Measurements from ENCODE around the gene CAP2.
"Not testable (repeated sequence)": the region's sequence is repeated elsewhere in the genome, so short reads cannot be mapped to it uniquely, and the experiment has no call there.

The CAP2 gene

DNA sequence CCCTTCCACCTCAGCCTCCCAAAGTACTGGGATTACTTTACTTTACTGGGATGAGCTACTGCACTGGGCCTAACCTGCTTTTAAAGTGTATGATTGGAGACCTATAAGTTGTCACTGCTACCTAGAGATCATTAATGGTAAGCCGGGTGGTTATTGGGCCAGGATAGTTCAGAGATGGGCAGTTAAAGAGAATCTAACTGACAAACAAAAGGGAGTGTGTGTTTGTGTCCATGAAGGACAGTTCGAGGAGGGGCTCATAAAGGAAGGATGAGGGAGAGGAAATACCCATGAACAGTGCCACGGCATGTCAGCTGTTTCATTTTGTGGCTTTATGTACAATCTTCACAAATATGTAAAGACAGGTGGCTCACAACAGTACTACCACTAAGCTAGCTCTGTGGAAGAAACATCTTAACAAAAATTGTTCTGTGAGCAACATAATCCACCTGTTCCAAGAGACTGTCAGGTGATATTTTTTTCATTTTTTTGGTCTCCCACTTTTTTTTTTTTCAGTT, 137.0 kb downstream of the CAP2 start:
- TF ChIP-seq, protein P1, sequence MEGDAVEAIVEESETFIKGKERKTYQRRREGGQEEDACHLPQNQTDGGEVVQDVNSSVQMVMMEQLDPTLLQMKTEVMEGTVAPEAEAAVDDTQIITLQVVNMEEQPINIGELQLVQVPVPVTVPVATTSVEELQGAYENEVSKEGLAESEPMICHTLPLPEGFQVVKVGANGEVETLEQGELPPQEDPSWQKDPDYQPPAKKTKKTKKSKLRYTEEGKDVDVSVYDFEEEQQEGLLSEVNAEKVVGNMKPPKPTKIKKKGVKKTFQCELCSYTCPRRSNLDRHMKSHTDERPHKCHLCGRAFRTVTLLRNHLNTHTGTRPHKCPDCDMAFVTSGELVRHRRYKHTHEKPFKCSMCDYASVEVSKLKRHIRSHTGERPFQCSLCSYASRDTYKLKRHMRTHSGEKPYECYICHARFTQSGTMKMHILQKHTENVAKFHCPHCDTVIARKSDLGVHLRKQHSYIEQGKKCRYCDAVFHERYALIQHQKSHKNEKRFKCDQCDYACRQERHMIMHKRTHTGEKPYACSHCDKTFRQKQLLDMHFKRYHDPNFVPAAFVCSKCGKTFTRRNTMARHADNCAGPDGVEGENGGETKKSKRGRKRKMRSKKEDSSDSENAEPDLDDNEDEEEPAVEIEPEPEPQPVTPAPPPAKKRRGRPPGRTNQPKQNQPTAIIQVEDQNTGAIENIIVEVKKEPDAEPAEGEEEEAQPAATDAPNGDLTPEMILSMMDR (conservative IDR thresholded peaks at IDR 0.05; ENCODE audit: low read length) = no peak
- DNase-seq (ENCODE audit: low read depth) = no peak

DNA sequence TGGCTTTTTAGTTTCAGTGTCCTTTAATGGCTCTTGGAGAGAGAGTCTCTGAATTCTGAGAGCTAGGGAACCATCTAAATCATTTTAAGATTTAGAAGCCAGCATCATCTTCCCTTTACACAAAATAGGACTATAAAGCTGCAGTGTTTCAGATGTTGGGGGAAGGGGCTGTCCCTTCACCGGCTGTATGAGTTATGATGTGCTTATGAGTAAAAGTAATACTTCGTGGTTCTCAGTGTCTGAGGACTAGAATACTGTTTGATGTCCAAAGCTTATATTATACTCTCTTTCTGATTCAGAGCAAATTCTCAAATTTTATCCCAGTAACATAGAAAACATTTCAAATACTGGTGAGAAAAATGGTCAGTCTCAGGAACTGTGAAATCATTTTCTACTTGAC, 143.2 kb downstream of the CAP2 start:
- DNase-seq (ENCODE audit: low read depth) = no peak
- H3K4me3 ChIP-seq (ENCODE audit: low read length) = no peak overlapping the region
- TF ChIP-seq, protein P1 (conservative IDR thresholded peaks at IDR 0.05; ENCODE audit: low read length) = no peak

More for the DNA sequence above, 137.0 kb downstream of the CAP2 start:
- H3K4me3 ChIP-seq (ENCODE audit: low read length) = no peak overlapping the region

GRCh38 chr6:17542243-17542642, 148.8 kb downstream of the CAP2 start:
- no peak overlapping the region for H3K4me3 ChIP-seq (ENCODE audit: low read length)
- TF ChIP-seq, protein P1 (conservative IDR thresholded peaks at IDR 0.05; ENCODE audit: low read length) = no peak
- DNase-seq (ENCODE audit: low read depth) = no peak

DNA sequence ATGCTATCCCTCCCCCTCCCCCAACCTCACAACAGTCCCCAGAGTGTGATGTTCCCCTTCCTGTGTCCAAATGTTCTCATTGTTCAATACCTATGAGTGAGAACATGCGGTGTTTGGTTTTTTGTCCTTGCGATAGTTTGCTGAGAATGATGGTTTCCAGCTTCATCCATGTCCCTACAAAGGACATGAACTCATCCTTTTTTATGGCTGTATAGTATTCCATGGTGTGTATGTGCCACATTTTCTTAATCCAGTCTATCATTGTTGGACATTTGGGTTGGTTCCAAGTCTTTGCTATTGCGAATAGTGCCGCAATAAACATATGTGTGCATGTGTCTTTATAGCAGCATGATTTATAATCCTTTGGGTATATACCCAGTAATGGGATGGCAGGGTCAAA, 152.3 kb downstream of the CAP2 start:
- not testable (repeated sequence) for DNase-seq (ENCODE audit: low read depth); H3K4me3 ChIP-seq (ENCODE audit: low read length)

DNA sequence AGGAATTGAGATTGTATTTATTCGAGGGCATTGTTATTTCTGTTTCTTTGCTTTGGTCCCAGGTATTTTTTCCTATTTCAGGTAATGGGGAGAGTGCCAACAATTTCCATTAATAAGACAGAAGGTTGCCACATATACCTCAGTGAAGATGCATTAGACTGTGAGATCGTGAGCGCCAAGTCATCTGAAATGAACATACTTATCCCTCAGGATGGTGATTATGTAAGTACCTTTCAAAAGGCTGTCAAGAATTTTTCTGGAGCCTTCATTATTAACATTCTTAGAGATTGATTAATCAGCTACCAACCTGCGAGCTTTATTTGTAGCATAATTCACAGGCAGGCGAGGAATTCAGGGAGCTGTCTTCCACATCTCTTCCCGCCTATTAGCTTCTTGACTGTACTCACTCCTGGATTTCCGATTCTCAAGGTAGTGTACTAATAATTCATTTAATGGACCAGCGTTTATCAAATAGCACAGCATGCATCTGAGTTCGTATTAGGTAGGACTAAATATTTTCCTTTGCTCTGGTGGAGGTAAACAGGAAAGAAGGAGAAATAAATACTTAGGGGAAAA, 158.1 kb downstream of the CAP2 start:
- DNase-seq (ENCODE audit: low read depth) = no peak
- H3K4me3 ChIP-seq (ENCODE audit: low read length) = no peak overlapping the region
- TF ChIP-seq, protein P1 (conservative IDR thresholded peaks at IDR 0.05; ENCODE audit: low read length) = no peak

DNA sequence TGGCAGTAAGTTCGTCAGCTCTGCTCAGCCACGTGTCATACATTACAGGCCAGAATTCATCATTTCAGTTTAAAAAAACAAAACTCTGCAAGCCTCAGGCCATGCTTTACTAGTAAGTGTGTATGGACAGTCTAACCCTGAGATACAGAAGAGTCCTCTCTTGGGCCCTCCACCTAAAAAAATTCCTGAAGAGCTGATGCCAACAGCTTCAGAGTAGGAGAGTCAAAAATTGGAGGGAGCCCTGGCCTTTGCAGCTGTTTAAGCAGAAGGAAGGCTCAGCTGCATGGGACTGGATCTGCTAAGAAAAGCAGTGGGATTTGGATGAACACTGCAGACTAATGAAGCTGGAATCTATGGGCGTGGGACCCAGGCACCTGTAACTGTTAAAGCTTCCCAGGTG, 159.5 kb downstream of the CAP2 start:
- no peak overlapping the region for H3K4me3 ChIP-seq (ENCODE audit: low read length)
- TF ChIP-seq, protein P1 (conservative IDR thresholded peaks at IDR 0.05; ENCODE audit: low read length) = no peak
- no peak for DNase-seq (ENCODE audit: low read depth)

DNA sequence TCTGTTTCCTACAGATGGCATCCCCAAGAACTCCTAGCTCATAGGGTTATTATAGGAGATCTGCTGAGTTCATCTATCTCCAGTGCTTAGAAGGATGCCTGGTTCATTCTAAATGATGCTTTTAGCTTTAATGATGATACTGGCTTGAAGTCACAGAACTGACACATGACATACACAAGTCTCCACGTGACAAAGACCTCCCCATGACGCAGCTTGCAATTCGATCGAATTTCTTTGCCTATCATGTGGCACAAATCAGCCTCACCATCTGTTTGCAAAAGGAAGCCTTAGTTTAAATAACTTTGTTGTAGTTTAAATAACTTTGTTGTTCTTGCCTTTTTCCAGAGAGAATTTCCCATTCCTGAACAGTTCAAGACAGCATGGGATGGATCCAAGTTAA, 162.6 kb downstream of the CAP2 start:
- TF ChIP-seq, protein P1 (conservative IDR thresholded peaks at IDR 0.05; ENCODE audit: low read length) = no peak
- H3K4me3 ChIP-seq (ENCODE audit: low read length) = no peak overlapping the region
- DNase-seq (ENCODE audit: low read depth) = no peak

All from AG10803 (cell line).